Uterus (tissue), 4 donors: Measurements from ENCODE around the gene FASTK. TPM values are rescaled to one million over a fixed set of nuclear protein-coding genes. Genes with fewer than 3 reads are reported as not detected.

Source experiments
- DNase-seq, 2 donors: peaks; one replicate each; pipeline ENCODE4 v3.0.0-alpha.2; 2019 to 2020
- H3K27ac ChIP-seq, 2 donors: fragments of 200-600 bp; sonication (generic); 1 replicate in 1 of 2; 2 replicates in 1 of 2; pipeline ENCODE4 v1.5.1; 2016 to 2018
- H3K27me3 ChIP-seq, 2 donors: fragments of 200-600 bp; sonication (generic); one replicate each; pipeline ENCODE4 v1.5.1; 2018 to 2019; ENCODE audit warnings: control low read depth in 1 of 2
- H3K36me3 ChIP-seq, 2 donors: fragments of 200-600 bp; sonication (generic); one replicate each; pipeline ENCODE4 v1.5.1; 2019; ENCODE audit warnings: control low read depth in 1 of 2
- H3K4me1 ChIP-seq, 2 donors: fragments of 200-600 bp; sonication (generic); one replicate each; pipeline ENCODE4 v1.5.1; 2018 to 2019; ENCODE audit warnings: control low read depth in 1 of 2
- H3K4me3 ChIP-seq, 2 donors: fragments of 200-600 bp; sonication (generic); 1 replicate in 1 of 2; 2 replicates in 1 of 2; pipeline ENCODE4 v1.5.1; 2018 to 2019; ENCODE audit warnings: mild to moderate bottlenecking in 1 of 2
- H3K9me3 ChIP-seq, 2 donors: fragments of 200-600 bp; sonication (generic); one replicate each; pipeline ENCODE4 v1.5.1; 2019; ENCODE audit warnings: control low read depth in 1 of 2
- POLR2A ChIP-seq, 2 donors: fragments of 450-650 bp; IDR thresholded peaks; one replicate each; pipeline ENCODE4 v1.6.1; 2016; ENCODE audit warnings: antibody characterized with exemption in 2 of 2, mild to moderate bottlenecking in 1 of 2, moderate library complexity in 1 of 2
- intact Hi-C: fragments of 100-400 bp; cut with DNase I; formaldehyde crosslinking; loops from one replicate; pipeline ENCODE4 v1.15.1; 2023; ENCODE audit warnings: low total_unique reads
- total RNA-seq, 4 donors: library from RNA; depleted of rRNA in 3 of 4; stranded (reverse); fragments of >200 nt in 3 of 4; gene quantifications; one replicate each; pipeline versions ENCODE4 v1.1.0 to v1.2.4, GENCODE V29; 2014 to 2023
- TF ChIP-seq, protein P1 (sequence below), 4 experiments: fragments of 200-600 bp in 2 of 4; fragments of 450-650 bp in 2 of 4; sonication (generic) in 2 of 4; IDR thresholded peaks; one replicate each; pipeline ENCODE4 v1.5.1; 2016 to 2019; ENCODE audit warnings: antibody characterized with exemption in 4 of 4, mild to moderate bottlenecking in 2 of 4, moderate library complexity in 1 of 4
- donor health status: DM: yes; HTN: yes; CAD: no.

Gene FASTK
- total RNA-seq, 4 donors from 2014 or later = 37.1 to 84.9 (median 52.4) TPM

- Histone ChIP-seq H3K27me3 (no peaks in the 10 kb centered on the region), H3K4me1 (peaks cover 4 to 9% of the 10 kb centered on the region in 2 donors), H3K36me3 (no peaks in the 10 kb centered on the region), H3K4me3 (no peak overlapping the region), H3K9me3 (no peaks in the 10 kb centered on the region), H3K27ac (no peak overlapping the region)
- intact Hi-C loops = no loop called here
- TF ChIP-seq POLR2A (IDR thresholded peaks at IDR 0.05) = no peak
- TF ChIP-seq, protein P1, sequence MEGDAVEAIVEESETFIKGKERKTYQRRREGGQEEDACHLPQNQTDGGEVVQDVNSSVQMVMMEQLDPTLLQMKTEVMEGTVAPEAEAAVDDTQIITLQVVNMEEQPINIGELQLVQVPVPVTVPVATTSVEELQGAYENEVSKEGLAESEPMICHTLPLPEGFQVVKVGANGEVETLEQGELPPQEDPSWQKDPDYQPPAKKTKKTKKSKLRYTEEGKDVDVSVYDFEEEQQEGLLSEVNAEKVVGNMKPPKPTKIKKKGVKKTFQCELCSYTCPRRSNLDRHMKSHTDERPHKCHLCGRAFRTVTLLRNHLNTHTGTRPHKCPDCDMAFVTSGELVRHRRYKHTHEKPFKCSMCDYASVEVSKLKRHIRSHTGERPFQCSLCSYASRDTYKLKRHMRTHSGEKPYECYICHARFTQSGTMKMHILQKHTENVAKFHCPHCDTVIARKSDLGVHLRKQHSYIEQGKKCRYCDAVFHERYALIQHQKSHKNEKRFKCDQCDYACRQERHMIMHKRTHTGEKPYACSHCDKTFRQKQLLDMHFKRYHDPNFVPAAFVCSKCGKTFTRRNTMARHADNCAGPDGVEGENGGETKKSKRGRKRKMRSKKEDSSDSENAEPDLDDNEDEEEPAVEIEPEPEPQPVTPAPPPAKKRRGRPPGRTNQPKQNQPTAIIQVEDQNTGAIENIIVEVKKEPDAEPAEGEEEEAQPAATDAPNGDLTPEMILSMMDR (IDR thresholded peaks at IDR 0.05) = no peak
- no peak for DNase-seq
These were observed 23.4 kb upstream of the FASTK start for GRCh38 chr7:151103973-151104372.

DNA sequence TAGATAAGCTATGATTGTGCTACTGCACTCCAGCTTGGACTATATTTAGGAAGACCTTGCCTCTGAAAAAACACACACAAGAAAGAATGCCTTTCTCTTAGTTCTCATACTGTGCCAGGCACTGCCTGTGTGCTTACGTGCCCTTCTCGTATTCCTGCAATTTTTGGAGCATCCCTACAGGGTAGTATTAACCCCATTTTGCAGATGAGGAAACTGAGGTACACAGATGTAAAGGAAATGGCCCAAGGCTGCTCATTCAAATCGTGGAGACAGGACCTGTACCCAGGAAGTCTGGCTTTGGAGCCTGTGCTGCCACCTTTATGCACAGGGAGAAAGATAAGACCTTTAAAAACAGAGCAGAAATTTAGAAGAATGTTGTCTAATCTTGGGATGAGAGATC lies 22.4 kb upstream of the FASTK start:
- Histone ChIP-seq H3K4me1 (peaks cover 4 to 9% of the 10 kb centered on the region in 2 donors), H3K36me3 (no peaks in the 10 kb centered on the region), H3K27ac (no peak overlapping the region), H3K27me3 (no peaks in the 10 kb centered on the region), H3K9me3 (no peaks in the 10 kb centered on the region), H3K4me3 (no peak overlapping the region)
- no peak for DNase-seq
- intact Hi-C loops = no loop called here
- TF ChIP-seq, protein P1 (IDR thresholded peaks at IDR 0.05) = no peak
- no peak for TF ChIP-seq POLR2A (IDR thresholded peaks at IDR 0.05)

- Histone ChIP-seq H3K36me3 (no peaks in the 10 kb centered on the region), H3K4me1 (peaks cover 4 to 9% of the 10 kb centered on the region in 2 donors), H3K27me3 (no peaks in the 10 kb centered on the region), H3K4me3 (no peak overlapping the region), H3K27ac (no peak overlapping the region), H3K9me3 (no peaks in the 10 kb centered on the region)
- DNase-seq = no peak
- intact Hi-C loops = no loop called here
- TF ChIP-seq, protein P1 (IDR thresholded peaks at IDR 0.05) = no peak
- TF ChIP-seq POLR2A (IDR thresholded peaks at IDR 0.05) = no peak
These were observed 21.2 kb upstream of the FASTK start for GRCh38 chr7:151101621-151102396.

DNA sequence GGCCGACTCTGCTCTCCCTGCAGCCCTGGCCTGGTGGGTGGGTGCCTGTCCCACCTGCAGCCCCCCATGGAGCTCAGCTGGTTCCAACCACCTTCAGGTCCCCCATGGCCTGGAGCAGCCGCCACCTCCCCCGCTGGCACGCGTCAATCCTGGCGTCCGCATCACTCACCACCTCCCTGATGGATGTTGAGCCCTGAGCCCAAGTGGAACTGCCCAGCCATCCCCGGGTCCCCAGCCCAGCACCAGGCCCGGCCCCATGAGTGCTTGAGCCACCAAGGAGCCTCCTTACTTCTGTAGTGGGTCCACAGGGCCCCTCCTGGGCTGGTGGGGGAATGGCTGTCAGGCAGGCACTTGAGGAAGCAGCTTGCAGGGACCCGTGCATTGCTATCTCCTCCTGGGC lies 20.3 kb upstream of the FASTK start:
- H3K4me3 ChIP-seq = no peak overlapping the region
- intact Hi-C loops = no loop called here
- no peak overlapping the region for H3K27ac ChIP-seq
- TF ChIP-seq, protein P1 (IDR thresholded peaks at IDR 0.05) = no peak
- no peak for TF ChIP-seq POLR2A (IDR thresholded peaks at IDR 0.05)
- H3K9me3 ChIP-seq = no peaks in the 10 kb centered on the region
- peaks cover 4 to 9% of the 10 kb centered on the region in 2 donors for H3K4me1 ChIP-seq
- no peak for DNase-seq
- H3K36me3 ChIP-seq = no peaks in the 10 kb centered on the region
- no peaks in the 10 kb centered on the region for H3K27me3 ChIP-seq

- intact Hi-C loops = no loop called here
- Histone ChIP-seq H3K27me3 (no peaks in the 10 kb centered on the region), H3K4me3 (no peak overlapping the region), H3K9me3 (no peaks in the 10 kb centered on the region), H3K27ac (no peak overlapping the region), H3K36me3 (no peaks in the 10 kb centered on the region), H3K4me1 (peaks cover 4 to 9% of the 10 kb centered on the region in 2 donors)
- no peak for DNase-seq
- TF ChIP-seq POLR2A (IDR thresholded peaks at IDR 0.05) = no peak
- TF ChIP-seq, protein P1 (IDR thresholded peaks at IDR 0.05) = no peak
These were observed 19.0 kb upstream of the FASTK start for GRCh38 chr7:151099486-151100211.
